AG09309 (cell line): ENCODE results near the gene LRGUK.

Experiments used
- DNase-seq: peaks from one replicate; pipeline ENCODE4 v3.0.0-alpha.2; 2010; ENCODE audit warnings: low read depth
- H3K4me3 ChIP-seq: 2 replicates; pipeline ENCODE4 v1.5.1; 2011; ENCODE audit warnings: mild to moderate bottlenecking, low read depth, low read length, moderate library complexity; ENCODE audit not compliant: control insufficient read depth
- CTCF ChIP-seq: IDR thresholded peaks from 2 replicates; pipeline ENCODE4 v1.5.1; 2011; ENCODE audit warnings: mild to moderate bottlenecking, low read depth, low read length, inconsistent platforms; ENCODE audit not compliant: insufficient read depth, control insufficient read depth; ENCODE audit errors: missing control alignments

LRGUK gene

GRCh38 chr7:134126146-134126545 lies 994 bp upstream of the LRGUK start:
- no peak for TF ChIP-seq CTCF
- DNase-seq, result no peak
- no peak overlapping the region for H3K4me3 ChIP-seq

GRCh38 chr7:134126596-134126965 lies 559 bp upstream of the LRGUK start:
- H3K4me3 ChIP-seq, result no peak overlapping the region
- no peak for TF ChIP-seq CTCF
- no peak for DNase-seq

- no peak for TF ChIP-seq CTCF
- DNase-seq, result no peak
- H3K4me3 ChIP-seq, result no peak overlapping the region
Observed at GRCh38 chr7:134128829-134129228, 1.7 kb downstream of the LRGUK start.

GRCh38 chr7:134129856-134130523 lies 2.9 kb downstream of the LRGUK start:
- DNase-seq, result no peak
- no peak overlapping the region for H3K4me3 ChIP-seq
- TF ChIP-seq CTCF, result no peak

GRCh38 chr7:134134004-134134403 lies 6.9 kb downstream of the LRGUK start:
- TF ChIP-seq CTCF, result no peak
- H3K4me3 ChIP-seq, result no peak overlapping the region
- DNase-seq, result no peak

GRCh38 chr7:134140889-134141867 lies 14.0 kb downstream of the LRGUK start:
- no peak for DNase-seq
- TF ChIP-seq CTCF, result peak; percentile 90

More at GRCh38 chr7:134140889-134141867, 14.0 kb downstream of the LRGUK start:
- H3K4me3 ChIP-seq, result no peak overlapping the region
